Endodermal cell (in vitro differentiated cells): ENCODE results near the gene TEX2. TPM values are rescaled to one million over a fixed set of nuclear protein-coding genes. Genes with fewer than 3 reads are reported as not detected.

Experiments
- DNase-seq: peaks from one replicate; pipeline ENCODE4 v3.0.0-alpha.2; 2017
- H3K27ac ChIP-seq: 2 replicates; pipeline ENCODE4 v1.5.1; 2013; ENCODE audit warnings: mild to moderate bottlenecking, low read depth, low read length, moderate library complexity
- H3K27me3 ChIP-seq: 2 replicates; pipeline ENCODE4 v1.6.1; 2013; ENCODE audit warnings: mild to moderate bottlenecking, low read length, moderate library complexity; ENCODE audit not compliant: insufficient read depth, control insufficient read depth, poor library complexity, severe bottlenecking
- H3K36me3 ChIP-seq: 2 replicates; pipeline ENCODE4 v1.7.0; 2013; ENCODE audit warnings: mild to moderate bottlenecking, low read length, moderate library complexity; ENCODE audit not compliant: control insufficient read depth, insufficient read depth
- H3K4me1 ChIP-seq: one replicate; pipeline ENCODE4 v1.7.0; 2013; ENCODE audit warnings: low read length; ENCODE audit not compliant: control insufficient read depth, insufficient read depth
- H3K4me3 ChIP-seq: 2 replicates; pipeline ENCODE4 v1.5.1; 2013; ENCODE audit warnings: mild to moderate bottlenecking, low read length, moderate library complexity
- H3K9ac ChIP-seq: 2 replicates; pipeline ENCODE4 v1.6.1; 2013; ENCODE audit warnings: mild to moderate bottlenecking, low read length, moderate library complexity; ENCODE audit not compliant: poor library complexity, severe bottlenecking; ENCODE audit errors: extremely low read depth
- H3K9me3 ChIP-seq: 2 replicates; pipeline ENCODE4 v1.6.1; 2013; ENCODE audit warnings: mild to moderate bottlenecking, low read length, moderate library complexity; ENCODE audit not compliant: control insufficient read depth
- H3K27ac Mint-ChIP-seq: 2 replicates; pipeline ENCODE4 v1.8.0; 2020; ENCODE audit warnings: mixed read lengths
- H3K27me3 Mint-ChIP-seq: 2 replicates; pipeline ENCODE4 v1.8.0; 2021; ENCODE audit warnings: mild to moderate bottlenecking, mixed read lengths; ENCODE audit not compliant: insufficient read depth
- H3K36me3 Mint-ChIP-seq: 2 replicates; pipeline ENCODE4 v1.8.0; 2020; ENCODE audit warnings: low read depth, mixed read lengths
- H3K4me1 Mint-ChIP-seq: 2 replicates; pipeline ENCODE4 v1.8.0; 2020; ENCODE audit warnings: mixed read lengths
- H3K4me3 Mint-ChIP-seq: 2 replicates; pipeline ENCODE4 v1.8.0; 2020; ENCODE audit warnings: mild to moderate bottlenecking, moderate library complexity, mixed read lengths
- H3K9me3 Mint-ChIP-seq: 2 replicates; pipeline ENCODE4 v1.8.0; 2020; ENCODE audit warnings: mild to moderate bottlenecking, mixed read lengths
- CTCF ChIP-seq: fragments of 200-600 bp; sonication (generic); conservative IDR thresholded peaks from 2 replicates; pipeline ENCODE4 v1.5.0; 2021; ENCODE audit warnings: antibody characterized with exemption, mild to moderate bottlenecking
- whole genome bisulfite sequencing, 2 experiments: methylation state at CpG; one replicate each; pipeline versions ENCODE4 v1.1.5 to v1.1.7; 2013; ENCODE audit warnings: missing lambda C conversion rate in 2 of 2, mixed read lengths in 1 of 2; ENCODE audit not compliant: insufficient coverage in 1 of 2, insufficient read length in 1 of 2; 5-methylcytosine and 5-hydroxymethylcytosine counted together
- total RNA-seq, 2 donors: library from RNA; stranded (reverse); fragmentation: NEBNext Ultra II Directional in 1 of 2; extraction: Animal tissue kit (Norgen Biotek cat#: 25700) in 1 of 2; gene quantifications; 2 replicates in 1 of 2; 3 replicates in 1 of 2; pipeline ENCODE4 v1.2.1, GENCODE V29; 2021

TEX2 gene
- total RNA-seq, 2 donors from 2014 or later, result 11.6 to 13.1 TPM

- Mint-ChIP-seq H3K27me3 (no peaks in the 10 kb centered on the region), H3K4me3 (no peak overlapping the region), H3K4me1 (peaks cover 20% of the 10 kb centered on the region), H3K27ac (no peak overlapping the region), H3K9me3 (peaks cover 6% of the 10 kb centered on the region), H3K36me3 (no peaks in the 10 kb centered on the region)
- DNase-seq, result no peak
- TF ChIP-seq CTCF, result no peak
- no peaks in the 10 kb centered on the region for H3K27me3 ChIP-seq
- peaks cover 3% of the 10 kb centered on the region for H3K4me1 ChIP-seq
- no peaks in the 10 kb centered on the region for H3K36me3 ChIP-seq
- no peak overlapping the region for H3K27ac ChIP-seq
- no peak overlapping the region for H3K9ac ChIP-seq
- H3K9me3 ChIP-seq, result peaks cover 6% of the 10 kb centered on the region
- 80 to 85% methylated on average over 2 to 3 of the region's 3 CpGs for WGBS, 2 experiments
- no peak overlapping the region for H3K4me3 ChIP-seq
These were observed 62.7 kb downstream of the TEX2 start for GRCh38 chr17:64200080-64201032.

GRCh38 chr17:64198331-64199090 is 64.5 kb downstream of the TEX2 start:
- Histone ChIP-seq H3K9ac (no peak overlapping the region), H3K27me3 (no peaks in the 10 kb centered on the region), H3K27ac (no peak overlapping the region), H3K9me3 (peaks cover 6% of the 10 kb centered on the region), H3K4me1 (peaks cover 3% of the 10 kb centered on the region), H3K36me3 (no peaks in the 10 kb centered on the region), H3K4me3 (no peak overlapping the region)
- no peak overlapping the region for H3K4me3 Mint-ChIP-seq
- no peaks in the 10 kb centered on the region for H3K36me3 Mint-ChIP-seq
- no peaks in the 10 kb centered on the region for H3K27me3 Mint-ChIP-seq
- no peak for TF ChIP-seq CTCF
- H3K27ac Mint-ChIP-seq, result no peak overlapping the region
- peaks cover 6% of the 10 kb centered on the region for H3K9me3 Mint-ChIP-seq
- peaks cover 20% of the 10 kb centered on the region for H3K4me1 Mint-ChIP-seq
- no peak for DNase-seq
- 87 to 91% methylated on average over 2 to 5 of the region's 5 CpGs for WGBS, 2 experiments

GRCh38 chr17:64196601-64197000 is 66.5 kb downstream of the TEX2 start:
- Mint-ChIP-seq H3K9me3 (peaks cover 6% of the 10 kb centered on the region), H3K4me3 (no peak overlapping the region), H3K27ac (no peak overlapping the region), H3K27me3 (no peaks in the 10 kb centered on the region), H3K36me3 (peaks cover 4% of the 10 kb centered on the region), H3K4me1 (peaks cover 8% of the 10 kb centered on the region)
- Histone ChIP-seq H3K9ac (no peak overlapping the region), H3K27me3 (no peaks in the 10 kb centered on the region), H3K36me3 (no peaks in the 10 kb centered on the region), H3K4me3 (no peak overlapping the region), H3K27ac (no peak overlapping the region), H3K9me3 (peaks cover 6% of the 10 kb centered on the region), H3K4me1 (no peaks in the 10 kb centered on the region)
- DNase-seq, result no peak
- TF ChIP-seq CTCF, result no peak
- WGBS, 2 experiments, result 79 to 100% methylated on average over 1 to 4 of the region's 4 CpGs
